Measurements from ENCODE around the gene ZNF783. TPM values are rescaled to one million over a fixed set of nuclear protein-coding genes. Genes with fewer than 3 reads are reported as not detected.

The ZNF783 gene
- total RNA-seq, 1 donor from 2014 or later = 10.4 TPM

GRCh38 chr7:149334219-149334618 lies 72.2 kb downstream of the ZNF783 start:
- TF ChIP-seq CTCF (IDR thresholded peaks at IDR 0.05; ENCODE audit: insufficient read depth, low read length, poor library complexity, severe bottlenecking) = no peak
- Histone ChIP-seq H3K36me3 (ENCODE audit: control insufficient read depth, insufficient read depth, low read length) (no peaks in the 10 kb centered on the region), H3K27me3 (ENCODE audit: control insufficient read depth, insufficient read depth, low read length) (no peaks in the 10 kb centered on the region), H3K4me3 (ENCODE audit: low read depth, low read length) (no peak overlapping the region)
- DNase-seq (ENCODE audit: low read depth) = no peak

Other genes starting within 250 kb of the ZNF783 start
- gene PDIA4, start 233.7 kb upstream of the ZNF783 start, total RNA-seq = 216 and 225 TPM in 2 replicates
- gene ZNF786, start 171.5 kb upstream of the ZNF783 start, total RNA-seq = 7.2 and 12.1 TPM in 2 replicates
- 3.9 and 5.0 TPM in 2 replicates for gene ZNF425, start 135.9 kb upstream of the ZNF783 start, total RNA-seq
- gene ZNF398, start 114.7 kb upstream of the ZNF783 start, total RNA-seq = 14.2 and 16.0 TPM in 2 replicates
- gene ZNF282, start 66.7 kb upstream of the ZNF783 start, total RNA-seq = 32.0 and 32.3 TPM in 2 replicates
- gene ZNF212, start 22.5 kb upstream of the ZNF783 start, total RNA-seq = 6.7 and 8.7 TPM in 2 replicates
- gene ZNF777, start 198.9 kb downstream of the ZNF783 start, total RNA-seq = 14.4 and 17.1 TPM in 2 replicates
- gene ZNF746, start 235.6 kb downstream of the ZNF783 start, total RNA-seq = 24.2 and 30.3 TPM in 2 replicates